NT2/D1 (cell line): ENCODE data around the gene KATNB1.

Experiments
- YY1 ChIP-seq: IDR thresholded peaks from 2 replicates; pipeline ENCODE4 v1.6.1; 2011; ENCODE audit not compliant: insufficient read length, insufficient read depth
- ZNF274 ChIP-seq: IDR thresholded peaks from 2 replicates; pipeline ENCODE4 v1.6.1; 2011; ENCODE audit warnings: mild to moderate bottlenecking, low read depth, low read length

DNA sequence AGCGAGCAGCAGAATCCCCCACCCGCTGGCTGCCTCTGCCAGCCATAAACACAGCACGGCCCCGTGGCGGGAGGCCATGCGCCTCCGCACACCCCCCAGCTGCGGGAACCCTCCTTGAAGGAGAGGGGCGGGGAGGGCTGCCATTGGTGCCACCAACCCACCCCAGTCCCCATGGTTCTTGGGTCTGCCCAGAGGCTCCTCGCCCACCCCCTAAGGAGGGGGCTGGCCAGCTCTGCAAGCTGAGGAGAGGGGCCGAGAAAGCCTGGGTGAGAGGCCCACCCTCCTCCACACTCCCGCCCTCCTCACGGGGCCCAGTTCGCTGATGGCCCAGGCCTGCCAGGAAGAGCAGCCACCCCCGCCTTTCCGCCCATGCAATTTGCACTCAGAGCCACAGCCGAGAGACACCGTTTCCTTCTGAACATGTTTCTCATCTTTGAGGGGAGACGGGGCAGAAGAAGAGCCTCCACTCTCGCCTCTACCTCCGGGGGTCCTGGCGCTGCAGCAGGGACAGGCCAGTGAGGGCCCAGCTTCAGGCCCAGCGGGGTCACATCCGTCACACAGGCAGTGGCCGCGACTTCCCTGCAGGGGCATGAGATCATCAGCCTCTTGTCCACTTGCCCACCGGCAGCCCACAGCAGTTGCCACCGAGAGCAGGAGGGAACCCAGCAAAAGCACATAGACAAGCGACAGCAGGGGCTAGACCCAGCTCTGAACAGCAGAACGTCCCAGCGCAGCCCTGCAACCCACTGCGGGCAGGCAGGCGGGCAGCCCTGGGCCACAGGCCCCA is 23.0 kb downstream of the KATNB1 start:
- TF ChIP-seq YY1 (no peak), ZNF274 (no peak)
